Measurements from ENCODE around the gene TRAF3IP1. TPM values are rescaled to one million over a fixed set of nuclear protein-coding genes. Genes with fewer than 3 reads are reported as not detected.

The TRAF3IP1 gene
- polyA plus RNA-seq, 1 donor from 2014 or later, result 12.5 TPM

GRCh38 chr2:238423561-238424312 is 103.4 kb downstream of the TRAF3IP1 start:
- TF ChIP-seq EP300 (conservative IDR thresholded peaks at IDR 0.05; ENCODE audit: poor library complexity, severe bottlenecking) (no peak), TAF1 (IDR thresholded peaks at IDR 0.05; ENCODE audit: low read depth) (no peak), MXI1 (conservative IDR thresholded peaks at IDR 0.05; ENCODE audit: poor library complexity, severe bottlenecking) (no peak), REST (IDR thresholded peaks at IDR 0.05; ENCODE audit: borderline replicate concordance) (no peak), EZH2 (IDR thresholded peaks at IDR 0.05; ENCODE audit: borderline replicate concordance, insufficient read depth, low read length, poor library complexity, severe bottlenecking) (no peak), SMC3 (conservative IDR thresholded peaks at IDR 0.05; ENCODE audit: poor library complexity) (no peak), POLR2AphosphoS5 (IDR thresholded peaks at IDR 0.05) (no peak), RAD21 (conservative IDR thresholded peaks at IDR 0.05) (no peak)
- TF ChIP-seq, protein P1, sequence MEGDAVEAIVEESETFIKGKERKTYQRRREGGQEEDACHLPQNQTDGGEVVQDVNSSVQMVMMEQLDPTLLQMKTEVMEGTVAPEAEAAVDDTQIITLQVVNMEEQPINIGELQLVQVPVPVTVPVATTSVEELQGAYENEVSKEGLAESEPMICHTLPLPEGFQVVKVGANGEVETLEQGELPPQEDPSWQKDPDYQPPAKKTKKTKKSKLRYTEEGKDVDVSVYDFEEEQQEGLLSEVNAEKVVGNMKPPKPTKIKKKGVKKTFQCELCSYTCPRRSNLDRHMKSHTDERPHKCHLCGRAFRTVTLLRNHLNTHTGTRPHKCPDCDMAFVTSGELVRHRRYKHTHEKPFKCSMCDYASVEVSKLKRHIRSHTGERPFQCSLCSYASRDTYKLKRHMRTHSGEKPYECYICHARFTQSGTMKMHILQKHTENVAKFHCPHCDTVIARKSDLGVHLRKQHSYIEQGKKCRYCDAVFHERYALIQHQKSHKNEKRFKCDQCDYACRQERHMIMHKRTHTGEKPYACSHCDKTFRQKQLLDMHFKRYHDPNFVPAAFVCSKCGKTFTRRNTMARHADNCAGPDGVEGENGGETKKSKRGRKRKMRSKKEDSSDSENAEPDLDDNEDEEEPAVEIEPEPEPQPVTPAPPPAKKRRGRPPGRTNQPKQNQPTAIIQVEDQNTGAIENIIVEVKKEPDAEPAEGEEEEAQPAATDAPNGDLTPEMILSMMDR (IDR thresholded peaks at IDR 0.05; ENCODE audit: poor library complexity, severe bottlenecking), result no peak
- Histone ChIP-seq H3K79me2 (replicated peaks; ENCODE audit: insufficient read depth, low read length) (peaks cover 17% of the 10 kb centered on the region), H3F3A (ENCODE audit: insufficient read depth, low read length, poor library complexity, severe bottlenecking) (no peaks in the 10 kb centered on the region), H3K36me3 (ENCODE audit: insufficient read depth, low read length) (no peaks in the 10 kb centered on the region), H3K27ac (ENCODE audit: low read length) (no peak overlapping the region), H2AFZ (ENCODE audit: low read depth, low read length) (no peak overlapping the region), H3K9ac (ENCODE audit: low read length) (no peak overlapping the region), H3K9me3 (ENCODE audit: low read length) (no peaks in the 10 kb centered on the region), H3K4me2 (ENCODE audit: low read length) (no peak overlapping the region), H3K27me3 (ENCODE audit: insufficient read depth, low read depth, low read length) (no peaks in the 10 kb centered on the region), H3K4me3 (ENCODE audit: low read length) (no peak overlapping the region), H4K20me1 (ENCODE audit: insufficient read depth) (no peaks in the 10 kb centered on the region), H3K9me2 (ENCODE audit: insufficient read depth, low read length) (no peaks in the 10 kb centered on the region)

- Histone ChIP-seq H2AFZ (ENCODE audit: low read depth, low read length) (no peak overlapping the region), H3F3A (ENCODE audit: insufficient read depth, low read length, poor library complexity, severe bottlenecking) (no peaks in the 10 kb centered on the region), H3K9me2 (ENCODE audit: insufficient read depth, low read length) (no peaks in the 10 kb centered on the region), H3K27me3 (ENCODE audit: insufficient read depth, low read depth, low read length) (no peaks in the 10 kb centered on the region), H3K9me3 (ENCODE audit: low read length) (no peaks in the 10 kb centered on the region), H3K4me2 (ENCODE audit: low read length) (no peak overlapping the region), H3K79me2 (replicated peaks; ENCODE audit: insufficient read depth, low read length) (peaks cover 21% of the 10 kb centered on the region), H3K36me3 (ENCODE audit: insufficient read depth, low read length) (no peaks in the 10 kb centered on the region), H3K4me3 (ENCODE audit: low read length) (no peak overlapping the region), H3K27ac (ENCODE audit: low read length) (no peak overlapping the region), H3K9ac (ENCODE audit: low read length) (no peak overlapping the region), H4K20me1 (ENCODE audit: insufficient read depth) (no peaks in the 10 kb centered on the region)
- TF ChIP-seq POLR2AphosphoS5 (IDR thresholded peaks at IDR 0.05) (no peak), TAF1 (IDR thresholded peaks at IDR 0.05; ENCODE audit: low read depth) (no peak), REST (IDR thresholded peaks at IDR 0.05; ENCODE audit: borderline replicate concordance) (no peak), SMC3 (conservative IDR thresholded peaks at IDR 0.05; ENCODE audit: poor library complexity) (no peak), EP300 (conservative IDR thresholded peaks at IDR 0.05; ENCODE audit: poor library complexity, severe bottlenecking) (no peak)
- TF ChIP-seq, protein P1 (IDR thresholded peaks at IDR 0.05; ENCODE audit: poor library complexity, severe bottlenecking), result no peak
These were observed 104.0 kb downstream of the TRAF3IP1 start for GRCh38 chr2:238424313-238424700.

Data from neural cell (in vitro differentiated cells).